ENCODE results near the gene SPG7.

The SPG7 gene

DNA sequence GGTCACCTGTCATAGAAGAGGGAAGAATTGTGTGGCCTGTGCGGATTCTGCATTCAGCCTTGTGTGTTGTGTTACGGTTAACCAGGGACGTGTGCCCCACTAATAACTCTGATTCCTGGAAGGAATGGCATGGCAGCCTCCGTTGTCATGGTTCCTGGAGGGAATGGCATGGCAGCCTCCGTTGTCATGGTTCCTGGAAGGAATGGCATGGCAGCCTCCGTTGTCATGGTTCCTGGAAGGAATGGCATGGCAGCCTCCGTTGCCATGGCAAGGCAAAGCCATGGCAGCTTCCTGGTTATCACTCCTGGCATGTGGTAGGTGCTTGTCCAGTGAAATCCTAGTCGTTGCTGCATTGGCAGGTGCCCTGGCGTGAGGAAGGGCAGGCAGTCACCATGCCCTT is 8.9 kb downstream of the SPG7 start:
- no peak for DNase-seq (ENCODE audit: low read depth)

DNA sequence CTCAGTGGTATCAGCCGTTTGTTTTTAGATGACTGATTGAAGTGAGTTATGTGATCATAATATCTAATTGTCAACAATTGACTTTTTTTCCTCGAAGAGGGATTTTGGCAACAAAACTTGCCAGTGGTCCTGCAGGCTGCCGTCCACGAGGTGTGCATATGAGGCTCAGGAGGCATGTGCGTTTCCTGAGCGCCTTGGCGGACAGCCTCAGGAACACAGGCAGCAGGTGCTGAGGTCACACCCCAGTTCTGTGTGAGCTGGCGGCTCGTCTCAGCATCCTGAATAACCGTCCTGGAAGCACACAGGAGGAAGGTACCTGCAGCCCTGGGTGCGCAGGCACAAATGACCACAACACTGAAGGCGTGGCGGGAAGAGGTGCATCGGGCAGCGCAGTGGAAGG is 11.7 kb downstream of the SPG7 start:
- DNase-seq (ENCODE audit: low read depth), result no peak

DNA sequence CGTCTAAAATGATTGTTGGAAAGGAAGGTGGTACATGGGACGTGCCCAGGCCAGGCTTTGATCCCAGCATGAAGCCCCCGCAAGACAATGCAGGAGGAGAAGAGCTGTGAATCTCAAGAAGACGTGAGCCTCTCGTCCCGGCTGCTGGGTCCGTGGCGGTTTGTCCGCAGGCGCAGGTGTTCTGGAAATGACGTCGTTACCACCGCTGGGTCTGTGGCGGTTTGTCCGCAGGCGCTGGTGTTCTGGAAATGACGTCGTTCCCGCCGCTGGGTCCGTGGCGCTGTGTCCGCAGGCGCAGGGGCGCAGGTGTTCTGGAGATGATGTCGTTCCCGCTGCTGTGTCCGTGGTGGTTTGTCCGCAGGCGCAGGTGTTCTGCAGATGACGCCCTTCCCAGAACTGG is 14.1 kb downstream of the SPG7 start:
- no peak for DNase-seq (ENCODE audit: low read depth)

DNA sequence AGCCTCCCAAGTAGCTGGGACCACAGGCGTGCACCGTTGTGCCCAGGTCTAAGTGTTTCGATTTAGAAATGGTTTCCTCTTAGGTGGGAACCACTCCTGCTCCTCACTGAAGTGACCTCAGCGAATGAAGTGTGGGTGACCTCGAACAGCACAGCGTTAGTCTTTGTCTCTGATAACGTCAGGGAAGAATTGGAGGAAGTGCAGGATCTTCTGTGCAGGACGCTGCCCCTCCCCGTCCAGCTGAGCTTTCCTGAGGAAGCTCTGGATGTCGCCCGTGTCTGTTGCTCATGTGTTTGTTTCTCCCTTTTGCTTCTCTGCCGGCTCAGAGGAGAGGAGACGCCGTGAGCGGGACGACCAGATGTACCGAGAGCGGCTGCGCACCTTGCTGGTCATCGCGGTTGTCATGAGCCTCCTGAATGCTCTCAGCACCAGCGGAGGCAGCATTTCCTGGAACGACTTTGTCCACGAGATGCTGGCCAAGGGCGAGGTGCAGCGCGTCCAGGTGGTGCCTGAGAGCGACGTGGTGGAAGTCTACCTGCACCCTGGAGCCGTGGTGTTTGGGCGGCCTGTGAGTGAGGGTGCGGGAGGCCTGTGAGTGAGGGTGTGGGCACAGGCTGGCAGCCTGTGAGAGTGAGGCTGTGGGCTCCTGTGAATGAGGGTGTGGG is 15.6 kb downstream of the SPG7 start:
- DNase-seq (ENCODE audit: low read depth), result no peak

DNA sequence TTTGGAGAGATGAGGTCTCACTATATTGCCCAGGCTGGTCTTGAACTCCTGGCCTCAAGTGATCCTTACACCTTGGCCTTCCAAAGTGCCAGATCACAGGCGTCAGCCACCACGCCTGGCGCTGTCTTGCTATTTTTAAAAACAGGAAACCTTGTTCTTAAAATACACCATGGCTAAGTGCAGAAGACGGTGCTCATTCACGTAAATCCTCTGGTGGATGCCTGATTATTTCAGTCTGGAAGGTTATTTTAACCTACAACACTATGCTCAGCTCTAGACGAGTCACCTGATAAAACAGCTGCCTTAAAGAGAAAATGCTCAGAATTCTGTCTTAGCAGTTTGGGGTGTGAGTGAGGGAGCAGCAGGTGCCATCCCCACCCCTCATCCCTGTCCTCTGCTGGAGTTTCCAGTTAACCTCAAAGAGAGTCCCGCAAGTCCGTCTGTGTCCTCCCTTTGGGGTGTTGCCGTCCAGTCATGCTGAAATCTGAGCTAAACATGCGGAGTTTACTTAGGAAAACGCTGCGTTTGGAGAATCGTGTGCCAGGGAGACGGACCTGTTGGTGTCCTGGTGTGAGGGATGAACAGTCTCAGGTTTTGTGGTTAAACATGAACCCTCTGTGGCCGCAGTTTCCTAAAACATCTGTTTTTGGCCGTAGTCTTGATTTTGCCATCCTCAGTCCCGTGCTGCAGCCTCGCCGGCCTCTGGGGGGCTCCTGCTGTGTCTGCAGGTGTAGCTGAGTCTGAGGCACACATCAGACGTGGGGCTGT is 17.1 kb downstream of the SPG7 start:
- DNase-seq (ENCODE audit: low read depth), result no peak

DNA sequence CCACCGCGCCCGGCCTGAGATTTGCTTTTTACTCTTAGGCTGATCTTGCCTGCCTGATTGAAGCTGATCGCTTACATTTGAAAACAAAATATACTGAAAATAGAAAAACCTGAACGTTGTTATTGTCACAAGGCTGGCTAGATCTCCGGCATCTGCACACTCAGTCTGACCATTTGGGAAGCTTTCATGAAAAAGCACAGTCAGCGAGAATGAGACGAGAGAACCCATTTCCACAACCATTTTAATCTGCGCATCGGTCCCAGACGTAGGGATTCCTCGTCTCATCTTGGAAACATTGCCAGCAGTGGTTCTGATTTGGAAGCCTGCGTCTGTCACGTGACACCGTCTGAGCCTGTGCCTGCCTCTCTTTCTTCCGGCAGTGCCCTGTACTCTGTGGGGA is 20.9 kb downstream of the SPG7 start:
- no peak for DNase-seq (ENCODE audit: low read depth)

DNA sequence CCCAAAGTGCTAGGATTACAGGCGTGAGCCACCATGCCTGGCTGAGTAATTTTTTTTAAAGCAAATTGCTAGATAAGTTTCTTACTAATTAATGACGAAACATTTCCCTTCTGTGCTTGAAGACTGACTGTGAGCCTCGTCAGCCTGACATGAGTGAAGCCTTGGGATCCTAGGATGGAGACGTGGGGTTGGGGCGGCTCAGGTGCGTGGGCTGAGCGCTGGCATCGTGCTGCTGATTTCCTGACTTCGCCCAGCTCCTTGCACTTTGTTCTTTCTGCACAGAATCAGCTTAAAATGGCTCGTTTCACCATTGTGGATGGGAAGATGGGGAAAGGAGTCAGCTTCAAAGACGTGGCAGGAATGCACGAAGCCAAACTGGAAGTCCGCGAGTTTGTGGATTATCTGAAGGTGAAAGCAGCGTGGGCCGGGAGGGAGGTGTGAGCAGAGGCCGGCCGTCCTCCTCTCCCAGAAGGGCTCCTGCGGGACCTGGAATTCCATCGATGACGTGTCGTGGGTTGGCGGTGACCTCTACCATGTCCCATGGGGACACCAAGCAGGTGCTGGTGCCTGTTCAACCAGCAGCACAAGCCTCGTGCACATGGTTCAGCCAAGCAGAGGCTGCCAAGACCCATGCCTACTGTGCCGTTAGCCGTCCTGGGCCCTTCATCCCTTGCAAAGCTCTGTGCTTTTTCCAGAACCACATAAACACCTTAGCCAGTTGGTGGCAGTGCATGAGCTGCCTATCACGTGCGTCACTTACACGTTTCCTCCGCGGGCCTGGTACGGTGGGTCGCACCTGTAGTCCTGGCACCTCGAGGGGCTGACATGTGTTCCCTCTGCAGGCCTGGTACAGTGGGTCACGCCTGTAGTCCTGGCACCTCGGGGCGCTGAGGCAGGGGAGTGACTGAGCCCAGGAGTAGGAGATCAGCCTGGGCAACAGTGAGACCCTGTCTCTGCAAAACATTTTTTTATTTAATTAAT is 22.5 kb downstream of the SPG7 start:
- DNase-seq (ENCODE audit: low read depth), result no peak

DNA sequence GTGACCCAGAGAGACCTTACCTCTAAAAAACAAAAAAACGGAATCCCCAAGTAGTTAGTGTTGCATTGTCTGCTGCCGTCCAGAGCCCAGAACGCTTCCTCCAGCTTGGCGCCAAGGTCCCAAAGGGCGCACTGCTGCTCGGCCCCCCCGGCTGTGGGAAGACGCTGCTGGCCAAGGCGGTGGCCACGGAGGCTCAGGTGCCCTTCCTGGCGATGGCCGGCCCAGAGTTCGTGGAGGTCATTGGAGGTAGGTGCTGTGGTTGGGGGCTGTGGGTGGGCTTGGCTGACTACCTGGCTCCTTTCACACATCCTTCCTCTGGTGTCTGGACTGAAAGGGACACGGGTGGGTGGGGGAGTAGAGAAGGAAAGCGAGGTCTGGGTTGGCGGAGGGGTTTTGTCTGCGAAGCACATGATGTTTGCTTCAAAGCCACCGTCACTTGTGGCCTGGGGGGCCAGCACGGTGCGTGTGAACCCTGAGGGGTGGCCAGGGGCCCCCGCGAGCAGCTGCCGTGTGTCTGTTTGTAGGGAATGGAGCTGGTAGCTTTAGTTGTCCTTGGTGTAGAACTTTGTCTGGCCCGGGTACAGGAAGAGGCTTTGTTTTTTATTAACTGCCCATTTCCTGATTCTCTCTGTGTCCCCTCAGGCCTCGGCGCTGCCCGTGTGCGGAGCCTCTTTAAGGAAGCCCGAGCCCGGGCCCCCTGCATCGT is 23.8 kb downstream of the SPG7 start:
- DNase-seq (ENCODE audit: low read depth), result no peak

DNA sequence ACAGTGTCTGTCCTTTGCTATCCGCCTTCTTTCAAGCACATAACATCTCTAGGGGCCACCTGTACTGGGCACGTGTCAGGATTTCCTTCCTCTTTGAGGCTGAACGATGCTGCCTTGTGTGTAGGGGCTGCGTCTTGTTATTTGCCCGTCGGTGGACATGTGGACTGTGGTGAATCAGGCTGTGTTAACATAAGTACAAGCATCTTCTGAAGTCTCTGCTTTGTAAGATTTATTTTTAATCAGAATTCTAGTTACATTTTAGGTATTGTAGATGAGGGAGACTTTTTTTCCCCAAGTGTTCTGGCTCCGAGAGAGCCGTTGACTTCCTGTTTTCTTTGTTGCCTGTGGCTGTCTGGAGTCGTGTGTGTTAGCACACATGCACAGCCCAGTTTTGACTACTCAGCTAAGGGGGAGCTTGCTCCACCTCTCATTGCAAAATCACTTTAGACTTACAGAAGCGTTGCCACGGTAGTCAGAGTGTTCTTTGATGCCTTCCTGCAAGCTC is 26.1 kb downstream of the SPG7 start:
- no peak for DNase-seq (ENCODE audit: low read depth)

DNA sequence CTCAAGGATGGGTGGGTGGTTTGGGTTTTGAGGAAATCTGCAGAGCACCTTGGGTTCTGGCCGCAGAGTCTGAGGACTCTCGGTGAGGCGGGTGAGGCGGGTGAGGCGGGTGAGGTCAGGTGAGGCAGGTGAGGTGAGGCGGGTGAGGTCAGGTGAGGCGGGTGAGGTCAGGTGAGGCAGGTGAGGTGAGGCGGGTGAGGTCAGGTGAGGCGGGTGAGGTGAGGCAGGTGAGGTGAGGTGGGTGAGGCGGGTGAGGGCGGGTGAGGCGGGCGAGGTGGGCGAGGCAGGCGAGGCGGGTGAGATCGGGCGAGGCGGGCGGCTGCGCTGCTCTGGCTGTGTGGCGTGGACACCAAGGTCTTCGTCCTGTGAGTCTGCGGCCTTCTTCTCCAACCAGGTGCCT is 28.2 kb downstream of the SPG7 start:
- DNase-seq (ENCODE audit: low read depth), result no peak

DNA sequence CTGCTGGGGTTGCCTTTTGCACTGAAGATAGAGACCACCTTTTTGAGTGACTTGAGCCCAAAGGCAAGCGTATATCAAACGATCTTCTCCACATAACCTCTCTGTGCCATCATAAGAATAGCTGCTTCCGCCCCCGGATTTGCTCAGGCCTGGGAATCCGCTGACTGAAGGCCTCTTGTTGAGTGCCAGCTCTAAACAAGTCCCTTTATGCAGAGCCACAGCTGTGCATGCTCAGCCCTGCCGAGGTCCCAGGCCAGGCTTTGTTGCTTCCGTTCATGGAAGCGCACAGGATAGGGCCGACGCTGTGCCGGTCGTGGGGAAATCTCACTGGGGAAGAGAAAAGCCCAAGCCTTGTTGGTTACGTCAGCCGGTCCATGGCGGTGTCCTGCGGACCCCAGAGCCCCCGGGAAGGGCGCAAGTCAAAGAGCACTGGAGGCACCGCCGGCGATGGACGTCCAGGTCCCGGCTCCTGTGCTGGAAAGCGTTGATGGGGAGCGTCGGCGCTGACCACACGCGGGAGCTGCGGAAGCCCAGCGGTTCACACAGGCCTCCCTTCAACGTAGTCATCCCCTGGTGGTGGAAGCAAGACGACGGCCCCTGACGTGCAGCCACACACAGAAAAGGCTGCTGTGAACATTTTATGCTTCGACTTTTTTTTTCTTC is 28.8 kb downstream of the SPG7 start:
- DNase-seq (ENCODE audit: low read depth), result no peak

DNA sequence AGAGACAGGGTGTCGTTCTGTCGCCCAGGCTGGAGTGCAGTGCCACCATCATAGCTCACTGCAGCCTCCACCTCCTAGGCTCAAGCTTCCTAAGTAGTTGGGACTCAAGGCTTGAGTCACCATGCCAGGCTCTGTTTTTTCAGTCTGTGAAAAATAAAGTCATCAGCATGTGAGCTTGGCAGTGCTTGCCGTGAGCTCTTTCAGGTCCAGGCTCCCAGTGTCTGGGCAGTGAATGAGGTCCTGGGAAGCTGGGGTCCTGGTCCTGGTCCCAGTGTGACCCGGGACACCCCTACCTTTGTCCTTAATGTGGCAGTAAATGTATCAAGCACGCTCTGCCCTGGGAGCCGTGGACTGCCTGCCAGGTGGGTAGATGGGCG is 29.3 kb downstream of the SPG7 start:
- DNase-seq (ENCODE audit: low read depth), result no peak

DNA sequence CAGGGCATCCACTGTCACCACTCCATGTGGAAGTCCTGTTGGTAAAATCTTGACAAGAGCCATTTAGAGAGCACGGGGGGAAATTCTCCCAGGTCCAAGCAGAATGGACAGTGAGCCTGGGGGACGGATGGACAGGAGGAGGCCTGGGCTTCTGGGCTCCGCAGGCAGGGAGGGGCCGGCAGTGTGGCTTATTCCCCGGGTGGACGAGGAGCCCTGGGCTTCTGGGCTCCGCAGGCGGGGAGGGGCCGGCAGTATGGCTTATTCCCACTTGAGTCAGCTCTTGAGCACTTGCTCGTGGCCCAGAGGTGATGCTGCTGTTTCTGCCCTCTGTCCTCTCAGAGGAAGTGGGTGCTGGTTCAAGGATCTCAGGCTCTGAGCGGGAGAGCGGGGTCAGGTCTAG is 30.1 kb downstream of the SPG7 start:
- no peak for DNase-seq (ENCODE audit: low read depth)

DNA sequence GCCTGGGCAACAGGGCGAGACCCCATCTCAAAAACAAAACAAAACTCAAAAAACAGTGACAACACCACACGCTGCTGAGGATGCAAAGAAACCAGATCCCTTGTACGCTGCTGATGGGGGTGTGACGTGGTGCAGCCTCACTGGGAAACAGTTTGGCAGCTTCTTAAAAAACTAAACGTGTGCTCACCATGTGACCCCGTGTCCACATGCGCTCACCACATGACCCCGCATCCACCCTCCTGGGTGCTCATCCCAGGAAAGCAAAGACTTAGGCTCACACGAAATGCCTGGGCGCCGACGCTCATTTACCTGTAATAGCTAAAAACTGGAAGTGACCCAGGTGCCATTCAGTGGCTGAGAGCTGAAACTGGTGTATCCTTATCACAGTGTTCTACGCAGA is 32.4 kb downstream of the SPG7 start:
- no peak for DNase-seq (ENCODE audit: low read depth)

DNA sequence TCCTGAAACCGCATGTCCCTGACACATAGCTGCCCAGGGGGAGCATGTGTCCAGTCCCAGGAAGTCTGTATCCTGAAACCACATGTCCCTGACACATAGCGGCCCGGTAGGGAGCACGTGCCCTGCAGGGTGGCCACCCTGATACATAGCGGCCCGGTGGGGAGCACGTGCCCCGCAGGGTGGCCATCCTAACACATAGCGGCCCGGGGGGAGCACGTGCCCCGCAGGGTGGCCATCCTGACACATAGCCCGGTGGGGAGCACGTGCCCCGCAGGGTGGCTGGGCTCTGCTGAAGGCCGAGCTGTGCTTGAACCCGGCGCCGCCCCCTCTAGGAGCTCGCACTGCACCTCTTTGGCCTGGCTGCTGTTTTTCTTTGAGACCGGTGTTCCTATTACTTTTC is 33.6 kb downstream of the SPG7 start:
- no peak for DNase-seq (ENCODE audit: low read depth)

DNA sequence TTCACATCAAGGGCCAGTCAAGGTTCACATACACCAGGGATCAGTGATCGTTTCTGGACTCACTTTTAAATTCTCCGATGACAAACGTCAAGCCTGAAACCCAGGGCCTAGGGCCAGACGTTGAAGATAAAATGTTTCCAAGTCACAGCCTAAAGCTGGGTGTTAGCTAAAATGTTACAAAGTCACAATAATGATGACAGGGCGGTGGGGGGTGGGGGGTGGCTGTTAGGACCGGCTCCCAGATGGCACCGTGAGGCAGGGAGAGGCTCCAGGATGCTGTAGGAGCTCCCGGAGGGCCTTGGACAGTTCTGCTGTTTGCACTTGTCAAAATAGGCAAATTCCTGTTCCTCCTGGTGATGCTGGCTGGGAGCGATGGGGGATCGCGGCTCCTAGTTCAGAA is 35.9 kb downstream of the SPG7 start:
- DNase-seq (ENCODE audit: low read depth), result no peak

DNA sequence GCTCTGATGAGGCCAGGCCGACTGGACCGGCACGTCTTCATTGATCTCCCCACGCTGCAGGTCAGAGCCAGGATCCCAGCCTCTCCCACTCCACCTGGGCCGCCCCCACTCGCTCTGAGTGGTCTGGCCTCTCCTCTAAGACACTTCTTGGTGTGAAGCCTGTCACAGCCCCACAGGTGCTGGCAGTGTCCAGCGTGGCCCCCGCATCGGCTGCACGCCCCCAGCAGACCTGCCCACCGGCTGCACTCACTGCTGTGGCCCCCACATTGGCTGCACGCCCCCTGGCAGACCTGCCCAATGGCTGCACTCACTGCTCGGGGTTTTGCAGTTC is 36.5 kb downstream of the SPG7 start:
- DNase-seq (ENCODE audit: low read depth), result no peak

DNA sequence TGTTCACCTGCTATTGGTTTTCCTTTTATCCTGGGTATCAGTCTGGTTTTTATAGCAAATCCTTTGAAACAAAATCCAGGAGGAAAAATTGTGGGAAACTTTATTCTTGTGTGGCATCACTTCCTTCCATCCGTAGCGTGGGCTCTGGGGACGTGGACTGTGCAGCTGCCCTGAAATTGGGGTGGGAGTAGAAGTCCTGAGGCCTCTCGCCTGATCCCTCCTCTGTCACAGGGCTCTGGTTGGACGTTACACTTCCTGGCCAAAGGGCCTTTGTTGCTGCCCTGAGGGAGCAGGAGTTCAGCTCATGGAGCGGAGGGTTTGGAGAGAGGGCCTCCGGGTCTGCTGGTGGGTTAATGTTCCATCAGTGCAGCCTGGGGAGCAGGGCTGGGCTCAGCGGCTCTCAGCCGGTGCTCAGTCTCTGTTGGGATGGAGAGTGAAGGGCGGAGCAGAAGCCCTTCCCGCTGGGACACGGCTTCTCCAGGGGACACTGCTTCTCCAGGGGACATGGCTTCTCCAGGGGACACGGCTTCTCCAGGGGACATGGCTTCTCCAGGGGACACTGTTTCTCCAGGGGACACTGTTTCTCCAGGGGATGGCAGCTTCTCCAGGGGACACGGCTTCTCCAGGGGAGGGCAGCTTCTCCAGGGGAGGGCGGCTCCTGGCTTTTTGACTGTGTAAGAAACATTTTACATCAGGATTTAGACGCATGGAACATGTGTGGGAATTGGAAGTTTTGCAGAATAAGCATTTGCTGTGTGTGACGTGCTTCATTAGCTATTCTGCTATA is 37.0 kb downstream of the SPG7 start:
- DNase-seq (ENCODE audit: low read depth), result no peak

DNA sequence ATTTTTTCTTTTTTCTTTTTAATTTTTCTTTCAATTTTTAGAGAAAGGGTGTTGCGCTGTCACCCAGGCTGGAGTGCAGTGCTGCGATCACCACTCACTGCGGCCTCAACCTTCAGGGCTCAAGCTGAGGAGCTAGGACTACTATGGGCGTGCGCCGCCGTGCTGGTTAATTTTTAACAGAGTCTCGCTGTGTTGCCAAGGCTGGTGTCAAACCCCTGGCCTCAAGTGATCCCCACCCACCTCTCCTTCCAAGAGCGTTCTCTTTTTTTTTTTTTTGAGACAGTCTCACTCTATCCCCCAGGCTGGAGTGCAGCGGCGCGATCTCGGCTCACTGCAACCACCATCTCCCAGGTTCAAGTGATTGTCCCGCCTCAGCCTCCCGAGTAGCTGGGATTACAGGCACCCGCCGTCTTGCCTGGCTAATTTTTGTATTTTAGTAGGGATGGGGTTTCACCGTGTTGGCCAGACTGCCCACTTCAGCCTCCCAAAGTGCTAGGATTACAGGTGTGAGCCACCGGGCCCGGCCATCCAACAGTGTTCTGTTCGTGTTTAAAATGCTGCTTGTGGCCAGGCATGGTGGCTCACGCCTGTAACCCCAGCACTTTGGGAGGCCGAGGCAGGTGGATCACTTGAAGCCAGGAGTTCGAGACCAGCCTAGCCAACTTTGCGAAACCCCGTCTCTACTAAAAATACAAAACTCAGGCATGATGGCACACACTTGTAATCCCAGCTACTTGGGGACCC is 37.8 kb downstream of the SPG7 start:
- DNase-seq (ENCODE audit: low read depth), result no peak

DNA sequence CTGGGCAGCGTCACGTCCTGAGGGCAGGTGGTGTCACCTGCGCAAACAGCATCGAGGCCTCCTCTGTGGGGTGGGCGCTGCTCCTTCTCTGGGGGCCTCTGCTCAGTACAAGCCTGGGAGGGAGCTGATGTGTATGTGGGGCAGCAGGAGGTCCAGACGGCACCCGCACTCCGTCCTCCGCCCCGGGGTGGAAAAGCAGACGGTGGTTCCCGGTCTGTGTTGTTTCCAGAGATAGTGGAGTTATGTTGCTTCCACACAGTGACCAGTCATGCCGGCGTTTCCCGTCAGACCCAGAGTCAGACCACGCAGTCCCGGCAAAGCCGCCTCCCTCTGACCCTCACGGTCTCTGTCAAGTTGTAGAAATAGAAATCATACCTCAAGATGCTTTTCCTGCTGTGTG is 38.6 kb downstream of the SPG7 start:
- no peak for DNase-seq (ENCODE audit: low read depth)
